HG03060 (cell line): ENCODE data around the gene PPP2R3B.
"Not testable (repeated sequence)": the region's sequence is repeated elsewhere in the genome, so short reads cannot be mapped to it uniquely, and the experiment has no call there.

Experiments used
- ATAC-seq: cut with Tn5 transposase; IDR thresholded peaks from one replicate; pipeline ENCODE4 v1.9.1; 2021; ENCODE audit warnings: low read depth, moderate number of reproducible peaks; ENCODE audit not compliant: unreplicated experiment

The PPP2R3B gene

GRCh38 chrX:307261-308111 lies 79.2 kb downstream of the PPP2R3B start:
- ATAC-seq, result no peak

DNA sequence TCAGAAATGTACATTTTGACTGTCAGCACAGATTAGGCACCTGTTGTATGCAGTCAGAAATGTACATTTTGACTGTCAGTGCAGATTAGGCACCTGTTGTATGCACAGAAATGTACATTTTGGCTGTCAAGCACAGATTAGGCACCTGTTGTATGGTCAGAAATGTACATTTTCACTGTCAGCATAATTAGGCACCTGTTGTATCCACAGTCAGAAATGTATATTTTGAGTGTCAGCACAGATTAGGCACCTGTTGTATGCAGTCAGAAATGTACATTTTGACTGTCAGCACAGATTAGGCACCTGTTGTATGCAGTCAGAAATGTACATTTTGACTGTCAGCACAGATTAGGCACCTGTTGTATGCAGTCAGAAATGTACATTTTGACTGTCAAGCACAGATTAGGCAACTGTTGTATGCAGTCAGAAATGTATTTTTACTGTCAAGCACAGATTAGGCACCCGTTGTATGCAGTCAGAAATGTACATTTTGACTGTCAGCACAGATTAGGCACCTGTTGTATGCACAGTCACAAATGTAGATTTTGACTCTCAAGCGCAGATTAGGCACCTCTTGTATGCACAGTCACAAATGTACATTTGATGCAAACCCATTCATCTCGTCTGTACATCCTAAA lies 80.0 kb downstream of the PPP2R3B start:
- ATAC-seq, result not testable (repeated sequence)

DNA sequence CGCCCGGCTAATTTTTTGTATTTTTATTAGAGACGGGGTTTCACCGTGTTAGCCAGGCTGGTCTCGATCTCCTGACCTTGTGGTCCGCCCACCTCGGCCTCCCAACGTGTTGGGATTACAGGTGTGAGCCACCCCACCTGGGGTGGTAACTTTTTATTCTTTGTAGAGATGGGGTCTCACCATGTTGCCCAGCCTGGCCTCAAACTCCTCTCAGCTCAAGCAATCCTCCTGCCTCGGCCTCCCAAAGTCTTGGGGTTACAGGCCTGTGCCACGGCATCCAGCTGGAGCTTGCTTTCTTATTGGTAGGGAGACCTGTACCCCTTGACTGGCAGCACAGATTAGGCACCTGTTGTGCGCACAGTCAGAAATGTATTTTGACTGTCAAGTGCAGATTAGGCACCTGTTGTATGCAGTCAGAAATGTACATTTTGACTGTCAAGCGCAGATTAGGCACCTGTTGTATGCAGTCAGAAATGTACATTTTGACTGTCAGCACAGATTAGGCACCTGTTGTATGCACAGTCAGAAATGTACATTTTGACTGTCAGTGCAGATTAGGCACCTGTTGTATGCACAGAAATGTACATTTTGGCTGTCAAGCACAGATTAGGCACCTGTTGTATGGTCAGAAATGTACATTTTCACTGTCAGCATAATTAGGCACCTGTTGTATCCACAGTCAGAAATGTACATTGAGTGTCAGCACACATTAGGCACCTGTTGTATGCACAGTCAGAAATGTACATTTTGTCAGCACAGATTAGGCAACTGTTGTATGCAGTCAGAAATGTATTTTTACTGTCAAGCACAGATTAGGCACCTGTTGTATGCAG lies 80.7 kb downstream of the PPP2R3B start:
- not testable (repeated sequence) for ATAC-seq

- ATAC-seq, result no peak
Observed at GRCh38 chrX:302975-303374, 83.7 kb downstream of the PPP2R3B start.

- ATAC-seq, result no peak
Observed at GRCh38 chrX:300334-300733, 86.4 kb downstream of the PPP2R3B start.

DNA sequence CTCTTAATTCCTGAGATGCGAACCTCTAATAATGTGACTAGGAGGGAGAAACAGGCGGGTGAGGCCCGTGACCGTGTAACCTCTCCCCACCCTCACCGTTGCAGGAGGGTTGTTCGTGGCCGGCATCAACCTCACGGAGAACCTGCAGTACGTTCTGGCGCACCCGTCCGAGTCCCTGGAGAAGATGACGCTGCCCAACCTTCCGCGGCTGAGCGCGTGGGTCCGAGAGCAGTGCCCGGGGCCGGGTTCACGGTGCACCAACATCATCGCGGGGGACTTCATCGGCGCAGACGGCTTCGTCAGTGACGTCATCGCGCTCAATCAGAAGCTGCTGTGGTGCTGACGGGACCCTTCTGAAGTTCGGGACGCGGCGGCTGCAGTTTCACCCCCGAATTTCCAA lies 87.7 kb downstream of the PPP2R3B start:
- no peak for ATAC-seq

GRCh38 chrX:295136-295535 lies 91.6 kb downstream of the PPP2R3B start:
- no peak for ATAC-seq

DNA sequence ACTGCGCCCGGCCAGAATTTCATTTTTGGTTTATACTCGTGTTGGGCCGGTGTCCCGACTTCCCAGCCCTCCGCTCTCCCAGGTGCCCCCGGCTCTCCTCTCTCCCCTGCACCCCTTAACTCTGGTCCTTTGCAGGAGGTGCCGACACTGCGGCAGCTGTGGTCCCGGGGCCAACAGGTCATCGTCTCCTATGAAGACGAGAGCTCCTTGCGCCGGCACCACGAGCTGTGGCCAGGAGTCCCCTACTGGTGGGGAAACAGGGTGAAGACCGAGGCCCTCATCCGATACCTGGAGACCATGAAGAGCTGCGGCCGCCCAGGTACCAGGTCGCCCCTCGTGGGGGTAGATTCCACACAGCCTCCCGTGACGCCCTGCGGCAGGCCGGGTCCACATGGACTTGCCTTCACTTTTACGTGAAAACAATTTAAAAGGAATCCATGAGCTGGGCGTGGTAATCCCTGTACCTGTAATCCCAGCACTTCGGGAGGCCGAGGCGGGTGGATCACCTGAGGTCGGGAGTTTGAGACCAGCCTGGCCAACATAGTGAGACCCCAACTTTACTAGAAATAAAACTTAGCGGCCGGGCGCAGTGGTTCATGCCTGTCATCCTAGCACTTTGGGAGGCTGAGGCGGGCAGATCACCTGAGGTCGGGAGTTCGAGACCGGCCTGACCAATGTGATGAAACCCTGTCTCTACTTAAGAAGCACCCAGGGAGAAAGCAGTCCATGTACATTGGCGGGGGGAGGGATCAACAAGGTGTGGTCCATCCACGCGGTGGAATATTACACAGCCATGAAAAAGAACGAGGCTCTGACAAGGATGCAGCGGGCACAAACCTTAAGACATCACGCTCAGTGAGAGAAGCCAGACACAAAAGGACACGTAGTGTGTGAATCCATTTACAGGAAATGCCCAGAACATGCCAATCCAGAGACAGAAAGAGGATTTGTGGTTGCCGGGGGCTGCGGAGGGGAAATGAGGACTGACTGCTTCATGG lies 93.5 kb downstream of the PPP2R3B start:
- no peak for ATAC-seq

GRCh38 chrX:291411-291901 lies 95.3 kb downstream of the PPP2R3B start:
- no peak for ATAC-seq

GRCh38 chrX:290476-291166 lies 96.1 kb downstream of the PPP2R3B start:
- no peak for ATAC-seq

DNA sequence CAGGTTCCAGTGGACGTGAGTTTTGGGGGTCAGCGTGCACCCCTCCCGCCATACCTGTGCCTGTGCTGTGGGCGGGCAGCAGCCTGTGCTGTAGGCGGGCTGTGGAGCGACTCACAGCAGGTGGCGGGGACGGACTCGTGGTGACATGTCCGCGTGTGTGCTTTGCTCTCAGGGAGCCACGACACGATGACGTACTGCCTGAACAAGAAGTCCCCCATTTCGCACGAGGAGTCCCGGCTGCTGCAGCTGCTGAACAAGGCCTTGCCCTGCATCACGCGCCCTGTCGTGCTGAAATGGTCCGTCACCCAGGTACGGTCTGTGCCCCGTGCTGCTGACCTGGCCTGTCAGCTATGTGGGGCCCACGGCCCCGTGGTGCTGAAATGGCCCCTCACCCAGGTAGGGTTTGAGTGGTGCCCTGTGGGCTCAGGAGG lies 98.1 kb downstream of the PPP2R3B start:
- ATAC-seq, result no peak

DNA sequence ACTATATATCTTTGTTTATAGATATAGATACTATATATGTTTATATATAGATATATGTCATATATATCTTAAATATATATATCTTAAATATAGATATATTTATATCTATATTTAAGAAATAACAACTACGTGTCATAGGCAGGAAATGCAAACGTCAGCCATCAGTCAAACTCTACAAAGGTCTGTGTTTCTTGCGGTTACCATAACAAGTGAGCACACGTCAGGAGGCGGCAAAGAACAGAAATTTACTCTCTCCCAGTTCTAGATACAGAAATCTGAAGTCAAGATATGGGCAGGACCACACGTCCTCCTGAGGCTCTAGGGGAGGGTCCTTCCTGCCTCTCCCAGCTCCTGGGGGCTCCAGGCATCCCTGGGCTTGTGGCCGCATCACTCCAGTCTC lies 99.0 kb downstream of the PPP2R3B start:
- ATAC-seq, result no peak

GRCh38 chrX:285076-285677 lies 101.5 kb downstream of the PPP2R3B start:
- no peak for ATAC-seq
